Gastrocnemius medialis (tissue), 4 donors: ENCODE measurements around the gene PTPRB.

Source experiments
- CTCF ChIP-seq, 5 experiments: fragments of 450-650 bp in 3 of 5; fragments of 200-600 bp in 2 of 5; sonication (generic) in 2 of 5; IDR thresholded peaks in 4 of 5; conservative IDR thresholded peaks in 1 of 5; 1 replicate in 4 of 5; 2 replicates in 1 of 5; pipeline ENCODE4 v1.5.1; 2016 to 2019; ENCODE audit warnings: antibody characterized with exemption in 5 of 5, mild to moderate bottlenecking in 3 of 5, moderate library complexity in 3 of 5
- POLR2A ChIP-seq, 2 donors: fragments of 450-650 bp; IDR thresholded peaks; one replicate each; pipeline ENCODE4 v1.6.1; 2017; ENCODE audit warnings: antibody characterized with exemption in 2 of 2, mild to moderate bottlenecking in 2 of 2, moderate library complexity in 2 of 2

- TF ChIP-seq CTCF (IDR thresholded peaks at IDR 0.05 in 4 of 5, conservative IDR thresholded peaks at IDR 0.05 in 1 of 5) (no peak), POLR2A (IDR thresholded peaks at IDR 0.05) (no peak)
These were observed 167.9 kb downstream of the PTPRB start for GRCh38 chr12:70469221-70469820.
